ENCODE measurements around the gene EAF1. TPM values are rescaled to one million over a fixed set of nuclear protein-coding genes. Genes with fewer than 3 reads are reported as not detected.
"Not testable (repeated sequence)": the region's sequence is repeated elsewhere in the genome, so short reads cannot be mapped to it uniquely, and the experiment has no call there.

EAF1 gene
- total and polyA plus RNA-seq, 8 donors, result 17.4 to 23.0 (median 19.9) TPM

DNA sequence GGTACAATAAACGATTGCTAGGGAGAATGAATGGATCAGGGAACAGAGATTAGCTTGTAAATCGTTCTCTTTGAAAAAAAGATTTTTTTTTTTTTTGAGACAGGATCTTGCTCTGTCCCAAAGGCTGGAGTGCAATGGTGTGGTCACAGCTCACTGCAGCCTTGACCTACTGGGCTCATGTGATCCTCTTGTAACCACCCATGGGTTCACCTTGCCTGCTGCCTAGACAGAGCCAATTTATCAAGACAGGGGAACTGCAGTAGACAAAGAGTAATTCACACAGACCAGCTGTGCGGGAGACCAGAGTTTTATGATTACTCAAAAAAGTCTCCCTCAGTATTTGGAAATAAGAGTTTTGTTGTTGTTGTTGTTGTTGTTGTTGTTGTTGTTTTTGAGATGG, 39.7 kb upstream of the EAF1 start:
- Histone ChIP-seq H3K4me3 (no peak overlapping the region), H3K4me1 (peaks cover 0 to 6% of the 10 kb centered on the region in 2 donors), H3K36me3 (no peaks in the 10 kb centered on the region), H3K27ac (no peak overlapping the region), H3K9me3 (peaks cover 0 to 8% of the 10 kb centered on the region in 2 donors), H3K27me3 (no peaks in the 10 kb centered on the region)
- TF ChIP-seq, protein P1, sequence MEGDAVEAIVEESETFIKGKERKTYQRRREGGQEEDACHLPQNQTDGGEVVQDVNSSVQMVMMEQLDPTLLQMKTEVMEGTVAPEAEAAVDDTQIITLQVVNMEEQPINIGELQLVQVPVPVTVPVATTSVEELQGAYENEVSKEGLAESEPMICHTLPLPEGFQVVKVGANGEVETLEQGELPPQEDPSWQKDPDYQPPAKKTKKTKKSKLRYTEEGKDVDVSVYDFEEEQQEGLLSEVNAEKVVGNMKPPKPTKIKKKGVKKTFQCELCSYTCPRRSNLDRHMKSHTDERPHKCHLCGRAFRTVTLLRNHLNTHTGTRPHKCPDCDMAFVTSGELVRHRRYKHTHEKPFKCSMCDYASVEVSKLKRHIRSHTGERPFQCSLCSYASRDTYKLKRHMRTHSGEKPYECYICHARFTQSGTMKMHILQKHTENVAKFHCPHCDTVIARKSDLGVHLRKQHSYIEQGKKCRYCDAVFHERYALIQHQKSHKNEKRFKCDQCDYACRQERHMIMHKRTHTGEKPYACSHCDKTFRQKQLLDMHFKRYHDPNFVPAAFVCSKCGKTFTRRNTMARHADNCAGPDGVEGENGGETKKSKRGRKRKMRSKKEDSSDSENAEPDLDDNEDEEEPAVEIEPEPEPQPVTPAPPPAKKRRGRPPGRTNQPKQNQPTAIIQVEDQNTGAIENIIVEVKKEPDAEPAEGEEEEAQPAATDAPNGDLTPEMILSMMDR (IDR thresholded peaks at IDR 0.05), result no peak
- DNase-seq (no peak), ATAC-seq (no peak)
- intact Hi-C loops (cut with DNase I), result loop anchor here in 1 of 2 donors (10.0 kb wide), 1 partner anchor 123 kb away; no protein-coding TSS in a partner anchor

DNA sequence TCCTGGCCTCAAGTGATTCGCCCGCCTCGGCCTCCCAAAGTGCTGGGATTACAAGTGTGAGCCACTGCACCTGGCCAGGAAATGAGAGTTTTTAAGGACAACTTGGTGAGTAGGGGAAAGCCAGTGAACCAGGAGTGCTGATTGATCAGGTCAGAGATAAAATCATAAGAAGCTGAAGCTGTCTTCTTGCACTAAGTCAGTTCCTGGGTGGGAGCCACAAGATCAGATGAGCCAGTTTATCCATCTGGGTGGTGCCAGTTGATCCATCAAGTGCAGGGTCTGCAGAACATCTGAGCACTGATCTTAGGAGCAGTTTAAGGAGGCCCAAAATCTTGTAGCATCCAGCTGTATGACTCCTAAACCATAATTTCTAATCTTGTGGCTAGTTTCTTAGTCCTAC, 39.1 kb upstream of the EAF1 start:
- not testable (repeated sequence) for H3K36me3 ChIP-seq, ATAC-seq, DNase-seq, H3K4me1 ChIP-seq, H3K4me3 ChIP-seq, H3K27ac ChIP-seq, H3K27me3 ChIP-seq, H3K9me3 ChIP-seq
- intact Hi-C loops (cut with DNase I), result loop anchor here in 1 of 2 donors (10.0 kb wide), 1 partner anchor 124 kb away; no protein-coding TSS in a partner anchor

DNA sequence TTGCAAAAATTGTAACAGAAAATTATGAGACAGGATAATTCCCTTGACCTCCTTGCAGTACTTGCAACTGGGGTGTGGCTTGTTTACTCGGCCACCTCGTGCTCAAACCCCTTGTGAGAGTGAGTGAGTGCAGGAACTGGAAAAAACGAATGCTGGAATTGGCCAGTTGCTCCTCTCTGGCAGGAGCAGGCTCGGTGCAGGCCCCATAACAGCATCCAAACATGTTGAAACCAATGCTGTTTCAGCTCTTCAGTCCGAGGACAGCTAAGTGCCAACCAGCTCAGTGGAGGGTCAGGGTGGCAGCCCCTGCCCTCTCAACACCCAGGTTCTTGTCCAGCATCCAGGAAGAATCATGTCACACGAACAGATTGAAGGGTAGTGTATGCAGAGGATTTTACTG, 36.9 kb upstream of the EAF1 start:
- TF ChIP-seq, protein P1 (IDR thresholded peaks at IDR 0.05), result no peak

DNA sequence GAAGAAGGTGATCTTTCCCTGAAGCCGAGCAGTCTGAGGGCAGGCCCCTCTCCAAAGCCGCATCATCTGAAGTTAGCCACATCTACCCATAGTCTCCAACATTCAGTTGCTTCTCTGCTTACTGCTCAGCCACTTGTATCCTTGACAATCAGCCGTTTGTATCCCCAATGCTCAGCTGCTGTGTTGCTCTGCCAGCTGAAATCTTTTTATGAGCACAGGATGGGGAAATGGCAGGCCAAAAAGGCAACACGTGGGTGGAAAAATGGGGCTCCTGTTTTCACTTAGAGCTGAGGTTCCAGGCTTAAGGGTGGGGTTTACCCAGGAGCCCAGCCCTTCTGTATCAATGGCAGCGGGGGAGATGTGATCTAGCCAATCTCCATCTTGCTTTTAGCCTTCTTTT, 36.4 kb upstream of the EAF1 start:
- H3K4me1 ChIP-seq, result peaks cover 0 to 4% of the 10 kb centered on the region in 2 donors
- TF ChIP-seq, protein P1 (IDR thresholded peaks at IDR 0.05), result no peak
- no peaks in the 10 kb centered on the region for H3K27me3 ChIP-seq
- no peak overlapping the region for H3K4me3 ChIP-seq
- DNase-seq (no peak), ATAC-seq (no peak)
- no peak overlapping the region for H3K27ac ChIP-seq
- H3K9me3 ChIP-seq, result peaks cover 0 to 6% of the 10 kb centered on the region in 2 donors
- intact Hi-C loops (cut with DNase I), result no loop called here
- no peaks in the 10 kb centered on the region for H3K36me3 ChIP-seq

More for the DNA sequence above, 36.9 kb upstream of the EAF1 start:
- DNase-seq (no peak), ATAC-seq (peak; percentile 62)
- intact Hi-C loops (cut with DNase I), result no loop called here
- Histone ChIP-seq H3K27ac (no peak overlapping the region), H3K36me3 (no peaks in the 10 kb centered on the region), H3K4me3 (no peak overlapping the region), H3K4me1 (peaks cover 0 to 6% of the 10 kb centered on the region in 2 donors), H3K9me3 (peaks cover 0 to 8% of the 10 kb centered on the region in 2 donors), H3K27me3 (no peaks in the 10 kb centered on the region)

DNA sequence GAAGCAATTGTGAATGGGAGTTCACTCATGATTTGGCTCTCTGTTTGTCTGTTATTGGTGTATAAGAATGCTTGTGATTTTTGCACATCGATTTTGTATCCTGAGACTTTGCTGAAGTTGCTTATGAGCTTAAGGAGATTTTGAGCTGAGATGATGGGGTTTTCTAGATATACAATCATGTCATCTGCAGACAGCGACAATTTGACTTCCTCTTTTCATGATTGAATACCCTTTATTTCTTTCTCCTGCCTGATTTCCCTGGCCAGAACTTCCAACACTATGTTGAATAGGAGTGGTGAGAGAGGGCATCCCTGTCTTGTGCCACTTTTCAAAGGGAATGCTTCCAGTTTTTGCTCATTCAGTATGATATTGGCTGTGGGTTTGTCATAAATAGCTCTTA, 34.1 kb upstream of the EAF1 start:
- ATAC-seq; H3K36me3 ChIP-seq; H3K9me3 ChIP-seq; H3K4me1 ChIP-seq; H3K27me3 ChIP-seq; H3K27ac ChIP-seq; H3K4me3 ChIP-seq; DNase-seq; intact Hi-C loops (cut with DNase I): not testable (repeated sequence)

DNA sequence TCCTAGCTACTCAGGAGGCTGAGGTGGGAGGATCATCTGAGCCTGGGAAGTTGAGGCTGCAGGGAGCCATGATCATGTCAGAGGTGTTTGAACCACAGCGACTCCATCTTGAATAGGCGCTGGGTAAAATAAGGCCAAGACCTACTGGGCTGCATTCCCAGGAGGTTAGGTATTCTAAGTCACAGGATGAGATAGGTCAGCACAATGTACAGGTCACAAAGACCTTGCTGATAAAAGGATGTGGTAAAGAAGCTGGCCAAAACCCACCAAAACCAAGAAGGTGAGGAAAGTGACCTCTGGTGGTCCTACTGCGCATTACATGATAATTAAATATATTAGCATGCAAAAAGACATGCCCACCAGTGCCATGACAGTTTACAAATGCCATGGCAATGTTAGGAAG, 28.7 kb upstream of the EAF1 start:
- H3K36me3 ChIP-seq; intact Hi-C loops (cut with DNase I); H3K27ac ChIP-seq; H3K9me3 ChIP-seq; H3K4me3 ChIP-seq; DNase-seq; ATAC-seq; H3K27me3 ChIP-seq; H3K4me1 ChIP-seq: not testable (repeated sequence)

DNA sequence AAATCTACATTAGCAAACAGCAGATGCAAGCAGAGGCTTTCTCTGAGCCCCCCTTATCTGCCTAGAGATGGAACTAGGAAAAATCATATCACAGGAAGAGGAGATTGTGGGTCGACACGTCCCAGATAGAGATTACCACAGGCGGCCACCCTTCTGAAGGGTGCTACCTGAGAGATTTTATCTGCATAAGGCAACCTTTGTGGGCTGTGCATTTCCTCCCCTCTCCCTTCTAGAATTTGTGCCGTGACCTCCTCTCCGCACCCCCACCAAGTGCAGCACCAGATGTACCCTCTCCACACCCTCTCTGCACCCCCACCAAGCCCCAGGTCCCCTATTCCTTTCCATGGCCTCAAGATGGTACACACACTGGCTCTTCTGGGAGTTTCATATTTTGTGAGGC, 27.4 kb upstream of the EAF1 start:
- H3K4me1 ChIP-seq, result peaks cover 0 to 9% of the 10 kb centered on the region in 2 donors
- ATAC-seq (no peak), DNase-seq (no peak)
- H3K27me3 ChIP-seq, result no peaks in the 10 kb centered on the region
- H3K4me3 ChIP-seq, result no peak overlapping the region
- no peak overlapping the region for H3K27ac ChIP-seq
- intact Hi-C loops (cut with DNase I), result no loop called here
- no peaks in the 10 kb centered on the region for H3K9me3 ChIP-seq
- TF ChIP-seq, protein P1 (IDR thresholded peaks at IDR 0.05), result no peak
- H3K36me3 ChIP-seq, result no peaks in the 10 kb centered on the region

All from left lung (tissue), 10 donors.